NB4 (cell line): ENCODE results near the gene UTF1.

Experiments used
- CTCF ChIP-seq: IDR thresholded peaks from one replicate; pipeline ENCODE4 v1.5.1; 2012; ENCODE audit warnings: low read depth, low read length
- MAX ChIP-seq: IDR thresholded peaks from 2 replicates; pipeline ENCODE4 v1.6.1; 2011; ENCODE audit warnings: low read depth, low read length

GRCh38 chr10:133255323-133255722 is 25.3 kb downstream of the UTF1 start:
- TF ChIP-seq CTCF (no peak), MAX (no peak)
